GM18951 (cell line): ENCODE measurements around the gene COL4A6.

ENCODE experiments used
- POLR2A ChIP-seq: IDR thresholded peaks from 4 replicates; pipeline ENCODE4 v1.6.1; 2011; ENCODE audit warnings: mild to moderate bottlenecking; ENCODE audit not compliant: insufficient read length, insufficient read depth; ENCODE audit errors: extremely low read depth
- in situ Hi-C: fragments of 300-500 bp; cut with MboI; formaldehyde crosslinking; loops from one replicate; pipeline ENCODE4 v1.12.0; 2022; ENCODE audit warnings: low sequenced_read_pairs, mixed read lengths, inconsistent platforms; ENCODE audit not compliant: unreplicated experiment

COL4A6 gene

DNA sequence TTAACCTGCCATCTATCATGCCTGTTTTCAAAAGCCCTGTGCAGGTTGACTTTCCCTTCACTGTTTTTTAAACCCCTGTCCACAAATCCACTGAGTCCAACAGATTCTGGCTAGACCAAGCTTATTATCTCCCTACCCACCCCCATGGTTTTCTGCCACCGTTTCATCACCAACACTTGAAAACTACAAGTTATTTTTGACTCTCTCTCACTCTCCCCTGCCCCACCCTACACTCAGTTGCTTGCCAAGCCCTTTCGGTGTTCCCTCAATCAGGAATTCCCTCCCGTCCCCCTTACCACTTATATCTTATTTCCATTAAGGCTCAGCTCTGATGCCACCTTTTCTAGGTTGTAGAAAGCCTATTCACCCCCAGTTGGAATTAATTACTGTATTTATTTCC, 316.9 kb downstream of the COL4A6 start:
- in situ Hi-C loops, result no loop called here
- no peak for TF ChIP-seq POLR2A

DNA sequence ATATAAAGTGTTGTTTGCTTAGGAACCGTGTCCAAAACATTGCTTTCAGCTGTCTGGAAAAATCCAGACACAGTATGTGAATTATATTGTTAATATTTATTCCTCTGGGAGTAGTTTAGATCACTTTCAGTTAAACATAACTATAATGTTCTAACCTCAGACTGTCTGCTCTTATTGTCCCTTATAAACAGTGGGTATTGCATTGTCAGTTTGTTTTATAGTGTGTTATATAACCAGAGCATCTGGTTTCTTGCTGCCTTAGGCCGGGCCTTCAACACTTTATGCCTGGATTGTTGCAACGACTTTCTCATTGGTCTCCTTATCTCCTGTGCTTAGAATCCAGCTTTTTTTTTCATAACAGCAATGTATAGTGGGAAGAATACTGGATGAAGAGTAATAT, 320.2 kb downstream of the COL4A6 start:
- no peak for TF ChIP-seq POLR2A
- in situ Hi-C loops, result no loop called here

DNA sequence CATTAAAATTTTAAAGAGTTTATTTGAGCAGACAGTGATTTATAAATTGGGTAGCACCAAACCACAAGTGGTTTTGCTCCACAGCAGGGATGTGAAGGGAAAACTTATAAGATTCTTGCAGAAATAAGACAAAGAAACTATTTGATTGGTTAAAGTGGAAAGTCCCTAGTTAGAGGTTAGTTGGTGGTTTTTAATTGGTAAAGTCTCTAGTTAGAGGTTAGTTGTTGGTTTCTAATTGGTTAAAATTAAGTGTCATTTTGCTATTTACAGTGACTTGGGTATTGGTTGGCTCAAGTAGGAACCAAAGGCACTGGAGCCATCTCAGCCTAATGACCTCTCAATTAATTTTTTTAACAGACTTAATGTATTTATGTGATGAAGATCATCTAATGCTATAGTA, 323.7 kb downstream of the COL4A6 start:
- no peak for TF ChIP-seq POLR2A
- in situ Hi-C loops, result no loop called here
